ENCODE measurements around the gene ZBTB39. TPM values are rescaled to one million over a fixed set of nuclear protein-coding genes. Genes with fewer than 3 reads are reported as not detected.

ZBTB39 gene
- total and polyA plus RNA-seq, 4 donors: 1.8 to 9.9 (median 3.0) TPM

DNA sequence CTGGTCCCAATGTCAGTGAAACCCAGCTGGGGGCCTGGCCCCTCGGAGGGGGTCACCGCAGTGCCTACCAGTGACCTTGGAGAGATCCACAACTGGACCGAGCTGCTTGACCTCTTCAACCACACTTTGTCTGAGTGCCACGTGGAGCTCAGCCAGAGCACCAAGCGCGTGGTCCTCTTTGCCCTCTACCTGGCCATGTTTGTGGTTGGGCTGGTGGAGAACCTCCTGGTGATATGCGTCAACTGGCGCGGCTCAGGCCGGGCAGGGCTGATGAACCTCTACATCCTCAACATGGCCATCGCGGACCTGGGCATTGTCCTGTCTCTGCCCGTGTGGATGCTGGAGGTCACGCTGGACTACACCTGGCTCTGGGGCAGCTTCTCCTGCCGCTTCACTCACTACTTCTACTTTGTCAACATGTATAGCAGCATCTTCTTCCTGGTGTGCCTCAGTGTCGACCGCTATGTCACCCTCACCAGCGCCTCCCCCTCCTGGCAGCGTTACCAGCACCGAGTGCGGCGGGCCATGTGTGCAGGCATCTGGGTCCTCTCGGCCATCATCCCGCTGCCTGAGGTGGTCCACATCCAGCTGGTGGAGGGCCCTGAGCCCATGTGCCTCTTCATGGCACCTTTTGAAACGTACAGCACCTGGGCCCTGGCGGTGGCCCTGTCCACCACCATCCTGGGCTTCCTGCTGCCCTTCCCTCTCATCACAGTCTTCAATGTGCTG lies 11.0 kb downstream of the ZBTB39 start:
- Histone ChIP-seq H3K27ac (ENCODE audit: low read depth in 1 of 2, low read length in 2 of 2) (peak overlapping the region; percentile 15 to 40), H3K4me1 (ENCODE audit: control insufficient read depth in 4 of 4, insufficient read depth in 4 of 4, low read length in 3 of 4) (peaks cover 2 to 46% (median 26%) of the 10 kb centered on the region in 4 donors), H3K27me3 (ENCODE audit: control insufficient read depth in 4 of 4, insufficient read depth in 4 of 4, low read length in 3 of 4) (no peaks in the 10 kb centered on the region), H3K9ac (ENCODE audit: low read depth in 1 of 2, low read length in 2 of 2) (no peak overlapping the region), H3K4me3 (ENCODE audit: low read depth in 1 of 3, low read length in 3 of 3) (no peak overlapping the region), H3K9me3 (ENCODE audit: control insufficient read depth in 4 of 4, low read length in 3 of 4) (no peaks in the 10 kb centered on the region), H3K36me3 (ENCODE audit: control insufficient read depth in 4 of 4, insufficient read depth in 3 of 4, low read depth in 1 of 4, low read length in 3 of 4) (peaks cover 0 to 2% (median 0%) of the 10 kb centered on the region in 4 donors)
- TF ChIP-seq JUND (IDR thresholded peaks at IDR 0.05) (no peak), TAF1 (conservative IDR thresholded peaks at IDR 0.05) (no peak), HNF4A (conservative IDR thresholded peaks at IDR 0.05) (no peak), YY1 (IDR thresholded peaks at IDR 0.05) (no peak), EGR1 (IDR thresholded peaks at IDR 0.05; ENCODE audit: low read depth in 2 of 2) (no peak), FOXA1 (IDR thresholded peaks at IDR 0.05) (no peak), HNF4G (IDR thresholded peaks at IDR 0.05) (no peak), FOXA2 (IDR thresholded peaks at IDR 0.05) (no peak), RAD21 (IDR thresholded peaks at IDR 0.05) (no peak), GABPA (IDR thresholded peaks at IDR 0.05 in 1 of 2, conservative IDR thresholded peaks at IDR 0.05 in 1 of 2) (no peak), NR2F2 (IDR thresholded peaks at IDR 0.05) (no peak), SP1 (IDR thresholded peaks at IDR 0.05) (no peak), RXRA (IDR thresholded peaks at IDR 0.05) (no peak)
- TF ChIP-seq, protein P1, sequence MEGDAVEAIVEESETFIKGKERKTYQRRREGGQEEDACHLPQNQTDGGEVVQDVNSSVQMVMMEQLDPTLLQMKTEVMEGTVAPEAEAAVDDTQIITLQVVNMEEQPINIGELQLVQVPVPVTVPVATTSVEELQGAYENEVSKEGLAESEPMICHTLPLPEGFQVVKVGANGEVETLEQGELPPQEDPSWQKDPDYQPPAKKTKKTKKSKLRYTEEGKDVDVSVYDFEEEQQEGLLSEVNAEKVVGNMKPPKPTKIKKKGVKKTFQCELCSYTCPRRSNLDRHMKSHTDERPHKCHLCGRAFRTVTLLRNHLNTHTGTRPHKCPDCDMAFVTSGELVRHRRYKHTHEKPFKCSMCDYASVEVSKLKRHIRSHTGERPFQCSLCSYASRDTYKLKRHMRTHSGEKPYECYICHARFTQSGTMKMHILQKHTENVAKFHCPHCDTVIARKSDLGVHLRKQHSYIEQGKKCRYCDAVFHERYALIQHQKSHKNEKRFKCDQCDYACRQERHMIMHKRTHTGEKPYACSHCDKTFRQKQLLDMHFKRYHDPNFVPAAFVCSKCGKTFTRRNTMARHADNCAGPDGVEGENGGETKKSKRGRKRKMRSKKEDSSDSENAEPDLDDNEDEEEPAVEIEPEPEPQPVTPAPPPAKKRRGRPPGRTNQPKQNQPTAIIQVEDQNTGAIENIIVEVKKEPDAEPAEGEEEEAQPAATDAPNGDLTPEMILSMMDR (IDR thresholded peaks at IDR 0.05; ENCODE audit: low read depth, low read length, missing input control): no peak
- TF ChIP-seq, protein P2, sequence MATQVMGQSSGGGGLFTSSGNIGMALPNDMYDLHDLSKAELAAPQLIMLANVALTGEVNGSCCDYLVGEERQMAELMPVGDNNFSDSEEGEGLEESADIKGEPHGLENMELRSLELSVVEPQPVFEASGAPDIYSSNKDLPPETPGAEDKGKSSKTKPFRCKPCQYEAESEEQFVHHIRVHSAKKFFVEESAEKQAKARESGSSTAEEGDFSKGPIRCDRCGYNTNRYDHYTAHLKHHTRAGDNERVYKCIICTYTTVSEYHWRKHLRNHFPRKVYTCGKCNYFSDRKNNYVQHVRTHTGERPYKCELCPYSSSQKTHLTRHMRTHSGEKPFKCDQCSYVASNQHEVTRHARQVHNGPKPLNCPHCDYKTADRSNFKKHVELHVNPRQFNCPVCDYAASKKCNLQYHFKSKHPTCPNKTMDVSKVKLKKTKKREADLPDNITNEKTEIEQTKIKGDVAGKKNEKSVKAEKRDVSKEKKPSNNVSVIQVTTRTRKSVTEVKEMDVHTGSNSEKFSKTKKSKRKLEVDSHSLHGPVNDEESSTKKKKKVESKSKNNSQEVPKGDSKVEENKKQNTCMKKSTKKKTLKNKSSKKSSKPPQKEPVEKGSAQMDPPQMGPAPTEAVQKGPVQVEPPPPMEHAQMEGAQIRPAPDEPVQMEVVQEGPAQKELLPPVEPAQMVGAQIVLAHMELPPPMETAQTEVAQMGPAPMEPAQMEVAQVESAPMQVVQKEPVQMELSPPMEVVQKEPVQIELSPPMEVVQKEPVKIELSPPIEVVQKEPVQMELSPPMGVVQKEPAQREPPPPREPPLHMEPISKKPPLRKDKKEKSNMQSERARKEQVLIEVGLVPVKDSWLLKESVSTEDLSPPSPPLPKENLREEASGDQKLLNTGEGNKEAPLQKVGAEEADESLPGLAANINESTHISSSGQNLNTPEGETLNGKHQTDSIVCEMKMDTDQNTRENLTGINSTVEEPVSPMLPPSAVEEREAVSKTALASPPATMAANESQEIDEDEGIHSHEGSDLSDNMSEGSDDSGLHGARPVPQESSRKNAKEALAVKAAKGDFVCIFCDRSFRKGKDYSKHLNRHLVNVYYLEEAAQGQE (IDR thresholded peaks at IDR 0.05): no peak
- TF ChIP-seq, protein P3, sequence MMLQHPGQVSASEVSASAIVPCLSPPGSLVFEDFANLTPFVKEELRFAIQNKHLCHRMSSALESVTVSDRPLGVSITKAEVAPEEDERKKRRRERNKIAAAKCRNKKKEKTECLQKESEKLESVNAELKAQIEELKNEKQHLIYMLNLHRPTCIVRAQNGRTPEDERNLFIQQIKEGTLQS (IDR thresholded peaks at IDR 0.05): no peak
- TF ChIP-seq, protein P4, sequence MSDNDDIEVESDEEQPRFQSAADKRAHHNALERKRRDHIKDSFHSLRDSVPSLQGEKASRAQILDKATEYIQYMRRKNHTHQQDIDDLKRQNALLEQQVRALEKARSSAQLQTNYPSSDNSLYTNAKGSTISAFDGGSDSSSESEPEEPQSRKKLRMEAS (IDR thresholded peaks at IDR 0.05): no peak
- TF ChIP-seq, protein P5, sequence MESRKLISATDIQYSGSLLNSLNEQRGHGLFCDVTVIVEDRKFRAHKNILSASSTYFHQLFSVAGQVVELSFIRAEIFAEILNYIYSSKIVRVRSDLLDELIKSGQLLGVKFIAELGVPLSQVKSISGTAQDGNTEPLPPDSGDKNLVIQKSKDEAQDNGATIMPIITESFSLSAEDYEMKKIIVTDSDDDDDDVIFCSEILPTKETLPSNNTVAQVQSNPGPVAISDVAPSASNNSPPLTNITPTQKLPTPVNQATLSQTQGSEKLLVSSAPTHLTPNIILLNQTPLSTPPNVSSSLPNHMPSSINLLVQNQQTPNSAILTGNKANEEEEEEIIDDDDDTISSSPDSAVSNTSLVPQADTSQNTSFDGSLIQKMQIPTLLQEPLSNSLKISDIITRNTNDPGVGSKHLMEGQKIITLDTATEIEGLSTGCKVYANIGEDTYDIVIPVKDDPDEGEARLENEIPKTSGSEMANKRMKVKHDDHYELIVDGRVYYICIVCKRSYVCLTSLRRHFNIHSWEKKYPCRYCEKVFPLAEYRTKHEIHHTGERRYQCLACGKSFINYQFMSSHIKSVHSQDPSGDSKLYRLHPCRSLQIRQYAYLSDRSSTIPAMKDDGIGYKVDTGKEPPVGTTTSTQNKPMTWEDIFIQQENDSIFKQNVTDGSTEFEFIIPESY (IDR thresholded peaks at IDR 0.05): no peak
- WGBS: 83% methylated on average over 26 of the region's 26 CpGs
- DNase-seq (ENCODE audit: low spot score): peak; percentile 29
